ENCODE results near the gene TRIM72.
"Not testable (repeated sequence)": the region's sequence is repeated elsewhere in the genome, so short reads cannot be mapped to it uniquely, and the experiment has no call there.

TRIM72 gene

GRCh38 chr16:31215287-31216162, 1.6 kb downstream of the TRIM72 start:
- no peak for DNase-seq (ENCODE audit: low spot score)

- DNase-seq (ENCODE audit: low spot score): no peak
These were observed 2.7 kb downstream of the TRIM72 start, which contains the start of gene PYDC1 for GRCh38 chr16:31216422-31217135. Gene PYDC1 (minus strand): TSS chr16:31217135. CDS start chr16:31217028, 107 bp downstream.

GRCh38 chr16:31217136-31217530, 3.2 kb downstream of the TRIM72 start:
- no peak for DNase-seq (ENCODE audit: low spot score)

GRCh38 chr16:31219154-31219741, 5.3 kb downstream of the TRIM72 start:
- no peak for DNase-seq (ENCODE audit: low spot score)

GRCh38 chr16:31221357-31222160, 7.6 kb downstream of the TRIM72 start:
- no peak for DNase-seq (ENCODE audit: low spot score)

- no peak for DNase-seq (ENCODE audit: low spot score)
These were observed 9.1 kb downstream of the TRIM72 start for GRCh38 chr16:31223044-31223443.

GRCh38 chr16:31224092-31224955, 10.4 kb downstream of the TRIM72 start:
- no peak for DNase-seq (ENCODE audit: low spot score)

- no peak for DNase-seq (ENCODE audit: low spot score)
These were observed 11.3 kb downstream of the TRIM72 start for GRCh38 chr16:31225193-31225592.

GRCh38 chr16:31228206-31228605, 14.3 kb downstream of the TRIM72 start:
- no peak for DNase-seq (ENCODE audit: low spot score)

GRCh38 chr16:31229501-31229900, 15.6 kb downstream of the TRIM72 start:
- DNase-seq (ENCODE audit: low spot score): no peak

GRCh38 chr16:31238041-31238440, 24.1 kb downstream of the TRIM72 start:
- no peak for DNase-seq (ENCODE audit: low spot score)

- DNase-seq (ENCODE audit: low spot score): no peak
These were observed 28.3 kb downstream of the TRIM72 start for GRCh38 chr16:31242206-31242605.

GRCh38 chr16:31243734-31244670, 30.1 kb downstream of the TRIM72 start:
- no peak for DNase-seq (ENCODE audit: low spot score)

- DNase-seq (ENCODE audit: low spot score): not testable (repeated sequence)
These were observed 31.7 kb downstream of the TRIM72 start for GRCh38 chr16:31245598-31245997.

GRCh38 chr16:31246296-31246695, 32.4 kb downstream of the TRIM72 start:
- no peak for DNase-seq (ENCODE audit: low spot score)

GRCh38 chr16:31248344-31248743, 34.4 kb downstream of the TRIM72 start:
- DNase-seq (ENCODE audit: low spot score): no peak

- DNase-seq (ENCODE audit: low spot score): no peak
These were observed 37.0 kb downstream of the TRIM72 start for GRCh38 chr16:31250782-31251384.

GRCh38 chr16:31251435-31251834, 37.5 kb downstream of the TRIM72 start:
- no peak for DNase-seq (ENCODE audit: low spot score)

- DNase-seq (ENCODE audit: low spot score): no peak
These were observed 39.7 kb downstream of the TRIM72 start for GRCh38 chr16:31253642-31254045.
